ENCODE data around the gene ALPK3.

DNA sequence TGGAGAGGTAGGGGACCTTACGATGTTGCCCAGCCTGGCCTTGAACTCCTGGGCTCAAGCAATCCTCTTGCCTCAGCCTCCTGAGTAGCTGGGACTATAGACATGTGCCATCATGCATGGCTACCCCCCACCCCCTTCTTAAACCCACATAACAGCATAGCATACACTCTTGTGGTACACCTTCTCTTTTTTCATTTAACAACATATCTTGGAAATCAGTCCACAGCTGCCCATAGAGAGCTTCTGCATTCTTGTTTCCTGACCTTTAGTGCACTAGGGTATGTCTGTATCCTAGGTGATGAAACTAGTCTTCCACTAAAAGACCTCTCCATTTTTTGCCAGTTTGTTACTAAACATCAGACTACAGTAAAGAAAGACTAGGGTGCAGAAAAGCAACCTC lies 100.3 kb downstream of the ALPK3 start:
- TF ChIP-seq CTCF (IDR thresholded peaks at IDR 0.05) = no peak
- no peak for TF ChIP-seq POLR2A (IDR thresholded peaks at IDR 0.05)

Data from Peyer's patch (tissue), 4 donors.